ENCODE data around the gene CERK.

Gene CERK

DNA sequence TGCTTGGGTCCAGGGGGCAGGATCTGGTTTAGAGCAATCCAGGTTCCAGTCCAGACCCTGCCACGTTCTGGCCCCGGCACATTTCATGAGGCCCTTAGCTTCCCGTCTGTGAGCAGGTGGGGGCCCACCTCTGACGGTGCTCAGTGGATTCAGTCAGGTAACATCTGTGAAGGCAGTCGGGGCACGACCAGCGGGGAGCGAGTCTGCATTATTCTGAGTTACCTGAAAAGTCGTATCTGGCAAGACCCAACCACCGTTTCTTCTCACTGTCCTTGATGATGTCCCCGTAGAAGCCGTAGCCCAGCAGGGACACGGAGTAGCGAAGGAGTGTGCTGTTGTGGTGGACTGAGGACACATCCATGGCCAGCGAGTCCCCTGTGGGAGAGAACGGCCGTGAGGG is 39.0 kb downstream of the CERK start:
- no peak for DNase-seq (ENCODE audit: low read depth)

DNA sequence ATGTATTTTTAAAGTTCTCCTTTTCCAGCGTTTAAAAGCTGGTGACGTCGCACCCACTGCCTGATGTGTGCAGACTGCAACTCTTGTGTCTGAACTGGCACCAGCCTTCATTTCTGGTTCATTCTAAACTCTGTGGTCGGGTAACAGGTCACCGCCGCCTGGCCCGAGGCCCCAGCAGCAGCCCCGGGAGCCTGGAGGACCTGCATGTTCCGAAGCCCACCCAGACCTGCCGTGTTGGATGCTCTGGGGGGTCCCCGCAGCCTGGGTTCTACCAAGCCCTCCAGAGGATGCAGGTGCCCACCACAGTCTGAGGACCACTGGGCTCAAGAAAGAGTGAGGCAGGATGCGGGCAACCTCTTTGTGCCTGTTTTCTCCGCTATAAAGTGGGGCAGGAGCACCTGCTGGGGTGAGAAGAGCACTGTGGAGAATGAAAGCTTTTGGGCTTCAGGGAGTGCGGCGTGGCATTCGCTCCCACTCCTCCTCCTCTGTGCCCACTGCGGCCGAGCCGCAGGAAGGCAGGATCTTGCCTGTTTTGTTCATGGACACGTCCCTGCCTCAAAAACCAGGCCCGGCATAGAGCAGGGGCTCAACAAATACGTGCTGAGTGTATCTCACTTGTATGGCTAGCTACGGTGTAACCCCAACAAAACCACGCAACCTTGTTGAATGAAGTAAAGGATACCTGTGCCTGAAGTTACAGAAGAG is 40.1 kb downstream of the CERK start:
- no peak for DNase-seq (ENCODE audit: low read depth)

DNA sequence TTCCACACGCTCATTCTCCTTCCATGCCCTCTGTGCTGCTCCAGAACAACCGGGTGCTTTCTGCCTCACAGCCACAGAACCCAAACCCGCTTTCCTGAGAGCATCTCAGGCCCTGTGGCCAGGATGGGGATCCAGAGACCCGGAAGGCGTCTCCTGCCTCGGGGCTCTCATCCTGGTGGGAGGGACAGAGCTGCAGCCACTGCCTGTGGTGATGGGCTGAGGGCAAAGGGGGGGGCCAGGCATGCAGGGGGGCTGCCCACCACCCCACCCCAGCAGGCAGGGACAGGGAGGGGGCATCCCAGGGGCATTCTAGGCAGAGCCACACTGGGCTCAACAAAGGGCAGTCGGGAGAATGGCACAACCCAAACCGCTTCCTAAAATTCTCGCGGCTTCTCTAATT is 41.4 kb downstream of the CERK start:
- DNase-seq (ENCODE audit: low read depth): no peak

DNA sequence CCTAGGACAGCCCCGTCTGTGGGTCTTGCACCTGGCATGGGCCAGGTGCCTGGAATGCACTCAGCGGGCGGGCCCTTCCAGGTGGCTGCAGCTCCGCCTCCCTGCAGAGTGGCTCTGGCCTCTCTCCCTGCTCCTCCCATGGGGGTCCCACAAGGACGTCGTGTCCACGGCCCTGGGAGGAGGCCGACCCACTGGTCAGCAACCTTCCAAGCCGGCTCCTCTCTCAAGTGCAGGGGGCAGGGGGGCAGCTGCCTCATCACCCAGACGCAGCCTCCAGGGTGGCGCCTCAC is 41.9 kb downstream of the CERK start:
- no peak for DNase-seq (ENCODE audit: low read depth)

DNA sequence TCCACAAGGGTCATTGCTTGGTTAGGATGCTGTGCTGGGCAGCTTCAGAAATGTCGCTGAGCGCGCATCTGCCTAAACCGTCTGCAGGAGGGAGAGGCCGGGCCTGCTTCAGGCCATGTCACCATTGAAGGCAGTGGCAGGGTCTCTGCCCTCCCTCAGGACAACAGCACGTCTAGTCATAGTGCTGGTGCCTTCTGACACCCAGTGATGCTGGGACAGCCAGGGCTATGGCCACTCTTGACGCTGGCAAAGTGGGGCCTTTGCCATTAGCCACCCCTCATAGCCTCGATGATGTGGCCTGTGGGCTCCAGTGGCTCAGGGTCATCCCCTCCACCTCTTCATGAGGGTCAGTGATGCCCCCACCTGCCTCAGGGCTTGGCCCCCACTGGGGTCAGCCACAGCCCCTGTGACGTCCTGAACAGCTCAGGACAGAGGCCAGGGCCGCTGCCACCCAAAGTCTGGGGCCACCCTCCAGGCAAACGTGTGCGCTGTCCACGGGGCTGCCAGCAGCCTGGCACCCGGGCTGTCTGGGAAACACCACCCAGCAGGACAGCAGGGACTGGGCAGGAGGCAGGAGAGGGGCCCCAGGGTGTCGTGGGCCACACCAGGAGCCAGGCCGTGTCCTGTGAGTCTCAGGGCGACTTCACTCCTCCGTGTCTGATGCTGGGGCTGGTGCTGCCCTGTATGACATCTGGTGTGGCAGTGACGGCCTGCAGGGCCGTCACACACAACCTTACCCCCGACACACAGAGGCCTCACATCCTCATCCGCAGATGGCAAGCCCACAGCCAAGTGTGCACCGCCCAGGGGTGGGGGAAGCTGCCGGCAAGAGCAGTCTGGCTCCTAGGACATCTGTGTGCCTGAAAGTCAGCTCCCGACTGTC is 42.5 kb downstream of the CERK start:
- DNase-seq (ENCODE audit: low read depth): no peak

DNA sequence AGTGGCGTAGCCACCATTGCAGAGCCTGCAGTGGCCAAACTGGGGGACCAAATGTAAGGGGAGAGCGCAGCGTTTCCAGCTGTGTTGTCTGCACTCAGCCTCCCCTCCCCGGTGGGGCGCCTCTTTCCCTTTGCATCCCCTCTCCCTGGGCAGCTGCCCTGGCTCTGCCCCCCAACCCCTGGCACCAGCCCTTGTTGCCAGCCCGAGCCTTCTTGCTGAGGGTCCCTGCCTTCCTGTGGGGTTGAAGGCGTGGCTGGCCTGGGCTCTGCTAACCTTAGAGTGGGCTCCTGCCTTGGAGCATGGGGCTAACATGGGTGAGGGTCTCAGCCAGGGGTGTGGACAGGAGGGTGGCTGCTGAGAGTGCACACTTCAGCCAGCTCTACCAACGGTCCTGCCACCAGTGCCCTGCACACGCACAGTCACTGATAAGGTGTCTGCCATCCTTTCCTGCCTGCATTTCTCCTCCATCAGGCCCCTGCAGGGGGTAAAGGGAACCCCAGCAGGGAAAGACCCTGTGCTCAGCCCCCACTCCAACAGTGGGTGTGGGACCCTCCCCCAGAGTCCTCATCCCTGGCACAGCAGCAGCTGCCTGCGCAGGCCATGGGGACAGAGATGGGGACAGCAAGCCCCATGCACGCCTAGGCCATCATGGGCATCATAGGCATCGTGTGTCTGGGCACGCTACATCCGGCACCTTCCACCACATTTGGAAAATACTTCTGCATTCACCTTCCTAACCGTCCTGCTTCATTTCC is 43.5 kb downstream of the CERK start:
- no peak for DNase-seq (ENCODE audit: low read depth)

DNA sequence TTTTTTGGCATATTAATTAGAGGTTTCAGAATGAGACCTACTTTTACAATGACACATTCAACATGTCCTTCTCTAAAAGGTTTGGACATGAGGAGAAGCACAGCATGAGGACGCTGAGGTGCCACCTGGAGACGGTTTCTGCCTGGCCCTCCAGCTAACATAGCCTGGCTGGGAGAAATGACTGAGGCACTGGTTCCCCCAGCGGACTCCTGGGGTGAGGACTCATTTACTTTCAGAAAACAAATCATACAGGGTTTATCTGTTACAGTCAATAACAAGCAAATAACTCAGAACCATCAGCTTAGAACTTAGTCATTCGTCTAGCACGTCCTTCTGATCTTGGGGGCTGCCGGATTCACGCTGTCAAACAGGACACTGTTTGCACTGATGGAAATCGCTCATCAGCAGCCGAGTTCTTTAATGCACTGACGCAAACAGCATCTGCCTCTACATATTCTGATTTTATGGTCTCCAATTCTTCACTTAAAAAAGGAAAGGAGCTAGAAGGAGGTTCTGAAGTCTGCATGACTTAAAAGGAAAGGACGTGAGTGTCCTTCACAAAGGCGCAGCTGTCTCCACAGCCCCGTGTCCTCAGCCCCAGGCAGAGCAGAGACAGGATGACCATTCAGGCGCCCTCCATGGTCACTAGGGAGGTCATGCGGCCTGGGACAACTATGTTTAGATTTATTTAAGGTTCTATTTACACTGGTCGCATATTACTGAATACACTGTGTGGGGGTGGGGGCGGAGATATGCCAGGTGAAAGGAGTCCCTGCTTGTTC is 44.2 kb downstream of the CERK start:
- no peak for DNase-seq (ENCODE audit: low read depth)

DNA sequence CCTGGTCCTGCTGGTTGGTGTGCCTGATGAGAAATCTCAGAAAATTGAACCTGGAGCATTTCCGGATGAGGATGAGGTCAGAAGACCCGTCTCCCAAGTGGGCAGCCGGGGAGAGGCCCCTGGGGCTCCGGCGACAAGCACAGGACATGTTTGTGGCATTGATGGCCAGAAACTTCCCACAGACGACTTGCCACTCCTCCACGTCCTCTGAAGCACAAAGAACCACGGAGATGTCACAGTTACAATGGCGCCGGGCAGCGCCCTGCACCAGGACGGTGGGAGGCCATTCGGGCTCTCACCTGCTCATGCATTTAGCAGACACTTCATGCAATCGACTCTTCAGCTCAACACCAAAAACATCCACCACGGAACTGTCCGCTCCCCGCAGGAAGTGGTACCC is 46.5 kb downstream of the CERK start:
- no peak for DNase-seq (ENCODE audit: low read depth)

DNA sequence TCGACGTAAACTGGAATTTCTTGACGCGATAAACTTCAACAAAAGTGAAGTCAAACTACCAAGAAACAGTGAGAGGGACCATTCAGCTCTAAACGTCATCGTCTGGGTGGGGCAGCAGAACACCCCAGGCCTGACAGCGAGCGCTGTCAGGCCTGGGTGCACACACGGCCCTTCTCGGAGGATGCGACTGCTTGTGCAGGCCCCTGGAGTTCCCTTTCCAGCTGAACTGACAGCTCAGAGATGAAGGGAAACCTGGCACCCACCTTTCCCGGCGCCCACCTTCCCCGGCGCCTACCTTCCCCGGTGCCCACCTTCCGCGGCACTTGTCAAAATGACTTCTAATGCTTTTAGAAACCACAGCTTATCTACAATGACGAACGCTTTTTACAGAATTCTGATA is 47.9 kb downstream of the CERK start:
- DNase-seq (ENCODE audit: low read depth): no peak

DNA sequence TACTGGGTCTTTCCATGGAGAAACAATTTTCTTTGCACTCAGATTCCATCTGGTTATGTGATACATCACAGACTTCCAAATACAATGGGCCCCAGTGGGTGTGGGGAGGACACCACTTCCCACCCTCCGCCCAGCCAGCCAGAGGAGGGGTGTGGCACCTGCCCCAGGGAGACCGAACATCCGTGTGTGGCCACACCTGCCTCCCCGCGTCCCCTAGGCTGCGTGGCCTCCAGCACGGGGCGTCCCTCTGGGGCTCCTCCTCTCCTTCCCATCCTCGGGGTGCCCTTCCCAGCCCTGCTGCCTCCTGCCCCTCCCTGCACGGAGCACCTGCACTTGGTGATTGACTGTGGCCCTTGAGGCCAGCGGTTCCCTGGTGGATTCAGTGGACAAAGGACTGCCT is 49.1 kb downstream of the CERK start:
- no peak for DNase-seq (ENCODE audit: low read depth)

DNA sequence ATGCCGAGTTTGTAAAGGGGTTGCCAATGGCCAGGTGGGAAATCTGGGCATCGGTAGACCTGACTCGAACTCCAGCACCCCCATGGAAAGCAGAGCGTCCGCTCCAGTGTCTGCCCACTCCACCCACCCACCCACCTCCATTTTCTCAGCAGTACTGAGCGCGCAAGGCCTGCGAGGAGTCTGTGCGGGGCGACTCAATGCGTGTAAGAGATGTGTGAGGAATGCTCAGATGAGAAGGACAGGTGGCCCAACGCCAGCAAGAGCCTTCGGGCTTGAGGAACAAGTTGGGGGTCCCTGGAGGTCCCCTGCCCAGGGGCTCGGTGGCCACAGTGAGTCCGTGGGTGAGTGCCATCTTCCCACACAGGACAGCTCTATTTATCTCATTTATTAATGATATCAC is 50.6 kb downstream of the CERK start:
- DNase-seq (ENCODE audit: low read depth): no peak

DNA sequence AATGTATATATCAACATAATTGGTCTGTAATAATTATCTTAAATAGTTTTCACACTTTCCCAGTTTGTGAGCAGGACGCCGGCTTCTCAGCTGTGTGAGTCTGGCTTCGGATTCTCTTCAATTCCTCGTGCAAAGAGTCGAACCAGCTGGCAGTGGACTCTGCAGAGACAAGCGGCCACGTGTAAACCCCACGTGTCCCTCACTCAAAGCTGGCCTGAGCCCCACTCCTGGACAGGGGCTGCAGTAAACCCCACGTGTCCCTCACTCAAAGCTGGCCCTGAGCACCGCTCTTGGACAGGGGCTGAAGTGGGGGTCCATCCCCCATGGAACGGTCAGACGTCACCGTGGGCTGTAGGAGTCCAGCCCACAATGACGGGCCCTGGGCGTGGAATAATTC is 51.0 kb downstream of the CERK start:
- DNase-seq (ENCODE audit: low read depth): no peak

DNA sequence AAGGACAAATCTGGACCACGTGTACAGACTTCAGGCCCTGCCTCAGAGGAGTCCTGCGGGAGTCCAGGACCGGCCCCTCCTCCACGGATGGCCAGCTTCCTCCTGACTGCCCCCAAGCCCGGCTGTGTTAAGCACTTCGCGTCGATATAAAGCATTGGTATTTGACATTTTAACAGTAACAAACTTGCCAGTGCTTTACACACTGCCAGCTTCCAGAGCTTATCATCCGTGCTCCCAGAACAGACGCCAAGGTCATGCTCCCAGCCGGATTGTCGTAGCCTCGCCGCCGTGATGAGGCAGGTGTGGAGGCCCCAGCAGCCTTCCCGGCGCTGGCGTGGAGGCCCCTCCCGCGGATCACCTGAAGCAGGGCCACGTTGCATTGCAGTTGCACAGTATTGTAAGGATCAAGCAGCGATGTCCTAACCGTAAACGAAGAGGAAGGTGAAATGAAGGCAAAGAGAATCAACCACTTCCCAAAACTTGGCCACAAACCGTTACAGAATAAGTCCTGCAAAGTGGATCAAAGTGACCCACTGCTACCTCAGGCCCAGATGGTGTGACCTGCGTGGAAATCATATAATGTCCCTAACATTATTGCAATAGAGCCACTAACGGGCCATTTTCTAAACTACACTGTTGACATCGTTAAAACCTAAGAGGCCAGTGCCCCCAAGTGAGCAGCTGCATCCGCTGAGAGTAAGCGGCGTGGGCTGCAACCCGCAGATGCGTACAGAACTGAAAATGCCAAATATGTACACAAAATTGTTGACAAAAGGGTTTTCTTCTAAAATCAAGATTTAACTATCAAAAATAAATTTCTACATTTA is 51.6 kb downstream of the CERK start:
- no peak for DNase-seq (ENCODE audit: low read depth)

DNA sequence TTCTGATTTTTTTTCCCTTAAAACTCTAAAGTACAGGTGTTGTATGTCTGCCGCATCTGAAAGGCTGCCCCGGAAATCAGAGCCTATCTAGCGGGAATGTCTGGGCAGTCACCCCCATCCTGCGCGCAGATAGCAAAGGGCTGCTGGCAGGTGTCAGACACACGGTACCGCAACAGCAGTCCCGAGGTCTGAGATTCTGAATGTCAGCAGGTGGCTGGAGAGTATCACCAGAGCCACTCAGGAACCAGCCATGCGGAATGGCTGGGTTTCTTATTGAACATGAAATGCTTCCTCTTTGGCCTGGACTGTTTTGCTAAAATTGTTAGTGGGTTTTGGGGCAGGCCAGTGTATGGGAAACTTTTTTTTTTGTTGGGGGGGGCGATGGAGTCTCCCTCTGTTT is 53.3 kb downstream of the CERK start:
- DNase-seq (ENCODE audit: low read depth): no peak

DNA sequence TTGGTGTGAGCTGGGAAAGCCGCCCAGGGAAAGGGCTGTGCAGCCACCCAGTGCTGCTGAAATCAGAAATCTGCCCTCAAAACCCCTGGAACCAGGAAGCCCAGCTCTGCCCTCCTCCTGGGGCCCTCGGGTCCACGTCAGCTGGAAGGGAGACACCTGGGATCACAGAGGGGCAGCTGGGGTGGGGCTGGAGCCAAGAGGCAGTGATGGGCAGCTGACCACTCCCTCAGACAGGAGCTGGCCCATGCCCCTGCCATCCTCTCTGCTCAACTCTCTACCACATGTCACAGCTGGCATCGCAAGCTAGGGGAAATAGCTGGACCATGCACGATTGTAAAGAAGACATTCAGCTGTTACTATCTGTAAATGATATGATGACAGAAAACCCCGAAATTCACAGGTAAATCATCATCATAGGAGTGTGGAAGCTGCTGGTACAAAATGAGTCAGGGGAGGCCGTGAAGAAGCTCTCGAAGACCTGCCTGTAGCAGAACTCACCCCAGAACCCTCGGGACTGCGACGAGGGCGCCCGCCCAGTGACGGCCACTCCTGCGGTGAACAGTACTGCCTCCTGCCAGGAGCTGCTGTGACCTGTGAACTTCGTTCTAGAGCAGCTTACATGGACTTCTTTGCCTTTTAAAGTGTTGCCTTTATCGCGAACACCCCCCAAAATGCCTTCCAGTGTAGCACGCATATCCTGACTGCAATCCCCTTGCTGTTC is 55.9 kb downstream of the CERK start:
- no peak for DNase-seq (ENCODE audit: low read depth)

DNA sequence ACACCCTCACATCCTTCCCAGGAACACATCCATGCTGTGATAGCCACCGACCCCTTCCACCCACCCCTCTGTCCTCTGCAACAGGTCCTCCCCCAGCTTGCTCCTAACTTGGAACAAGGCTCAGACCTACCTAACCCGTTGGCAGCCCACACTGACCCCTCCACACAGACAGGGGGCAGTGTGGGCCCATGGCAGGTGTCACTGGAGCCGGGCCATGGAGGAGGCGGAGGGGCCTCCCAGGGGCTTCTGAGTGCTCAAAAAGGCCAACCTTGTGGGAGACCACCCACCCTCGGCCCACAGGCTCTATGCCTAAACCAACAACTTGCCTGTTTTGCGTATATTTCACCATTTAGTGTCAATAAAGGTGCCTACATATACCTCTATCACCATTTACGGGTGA is 57.0 kb downstream of the CERK start:
- DNase-seq (ENCODE audit: low read depth): no peak

DNA sequence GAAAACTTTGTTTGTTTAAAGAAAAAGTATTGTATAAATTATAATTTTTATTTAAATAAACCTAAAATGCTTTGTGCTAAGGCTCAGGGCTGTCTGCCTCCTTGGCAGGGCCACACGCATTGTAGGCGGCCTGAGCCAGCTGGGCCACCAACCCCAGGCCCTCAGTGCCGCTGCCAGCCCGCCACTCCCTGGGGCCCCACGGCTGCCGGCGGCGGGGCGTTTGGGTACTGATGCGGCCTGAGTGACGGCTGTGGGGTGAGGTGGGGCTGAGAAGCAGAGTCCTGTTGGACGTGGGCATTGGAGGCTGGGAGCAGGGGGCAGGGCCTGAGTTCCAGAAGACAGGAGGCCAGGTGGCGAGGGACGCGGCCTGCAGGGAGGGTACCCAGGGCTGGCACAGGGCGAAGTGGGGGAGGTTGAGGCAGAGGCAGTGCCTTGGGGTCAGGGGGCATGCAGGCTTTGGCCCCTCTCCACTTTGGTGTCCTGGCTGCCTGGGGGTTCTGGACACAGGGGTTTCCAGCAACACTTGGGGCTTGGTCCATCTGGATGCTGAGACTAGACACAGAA is 58.3 kb downstream of the CERK start:
- no peak for DNase-seq (ENCODE audit: low read depth)

DNA sequence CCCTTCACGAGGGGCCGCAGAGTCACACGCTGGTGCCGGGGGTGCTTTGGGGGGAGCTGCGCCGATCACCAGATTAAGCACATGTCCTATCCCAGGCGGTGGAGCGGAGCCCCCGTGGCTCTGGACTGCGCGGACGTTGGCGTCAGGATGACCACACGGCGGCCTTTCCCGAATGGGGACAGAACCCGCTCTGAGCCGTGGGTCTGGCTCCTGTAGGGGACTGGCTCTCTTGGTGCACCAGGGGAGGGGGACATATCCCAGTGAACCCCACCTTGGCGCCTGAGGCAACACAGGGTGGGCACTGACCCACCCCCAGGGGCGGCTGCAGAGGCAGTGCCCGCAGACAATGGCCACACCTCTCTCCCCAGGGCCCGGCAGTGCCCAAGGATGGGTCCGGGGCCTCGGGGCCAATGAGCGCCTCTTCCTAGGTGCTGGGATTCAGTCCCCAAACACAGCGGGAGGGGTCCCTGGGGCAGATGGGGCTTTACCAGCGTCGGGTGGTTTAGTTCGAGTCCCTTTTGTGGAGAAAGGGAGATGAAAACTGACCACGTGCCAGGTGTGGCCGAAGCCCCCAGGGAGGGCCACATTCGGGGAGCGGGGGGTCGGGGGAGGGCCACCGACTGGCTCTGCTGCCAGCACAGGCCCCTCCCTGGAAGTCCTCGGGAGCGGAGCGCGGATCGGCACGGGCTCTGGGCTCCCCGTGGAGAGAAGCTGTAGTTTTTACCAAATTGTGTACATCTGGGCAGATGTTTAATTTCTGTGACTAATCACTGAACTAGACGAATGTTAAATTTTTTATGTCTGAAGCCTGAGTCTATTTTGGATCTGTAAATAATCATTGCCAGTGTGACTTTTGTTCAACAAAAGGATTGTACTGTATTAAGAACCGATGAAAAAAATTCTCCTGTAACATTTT is 59.0 kb downstream of the CERK start:
- no peak for DNase-seq (ENCODE audit: low read depth)

DNA sequence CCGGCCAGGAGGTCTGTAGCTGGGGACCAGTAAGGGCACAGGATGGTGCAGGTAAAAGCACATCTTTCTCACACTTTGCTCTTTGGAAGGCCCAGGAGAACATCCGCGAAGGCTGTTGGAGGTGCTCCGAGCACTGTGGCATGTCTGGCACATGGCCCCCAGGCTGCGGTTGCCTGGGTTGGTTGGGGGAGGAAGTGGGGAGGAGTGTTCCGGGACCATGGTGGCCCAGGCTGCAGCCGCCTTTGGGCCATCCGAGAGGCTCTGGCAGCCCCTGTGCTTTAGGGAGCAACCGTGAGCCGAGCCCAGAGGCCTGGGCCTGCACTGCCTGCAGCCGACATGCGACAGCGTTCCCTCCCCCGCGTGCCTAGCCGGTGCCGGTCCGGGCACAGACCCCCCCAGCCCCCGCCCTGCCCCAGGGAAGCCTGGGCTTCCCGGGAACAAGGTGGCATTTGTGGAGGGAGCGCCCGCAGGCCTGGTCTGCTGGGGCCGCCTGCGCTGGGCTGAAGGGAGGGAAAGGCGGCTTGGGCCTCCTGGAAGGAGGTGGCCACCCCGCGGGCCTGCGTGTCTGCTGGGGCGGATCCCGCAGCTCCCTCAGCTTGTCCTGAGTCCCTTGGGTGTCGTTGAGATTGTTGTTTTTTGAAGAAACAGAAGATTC is 59.9 kb downstream of the CERK start:
- no peak for DNase-seq (ENCODE audit: low read depth)
